K562 (cell line): Measurements from ENCODE around the gene ID1. TPM values are rescaled to one million over a fixed set of nuclear protein-coding genes. Genes with fewer than 3 reads are reported as not detected.
A peak's percentile ranks its signal among the peaks of the same experiment; 100 is the strongest.

ENCODE experiments used
- BCOR ChIP-seq: fragments of 450-650 bp; IDR thresholded peaks from 2 replicates; pipeline ENCODE4 v1.6.1; 2016
- CHD1 ChIP-seq: fragments of 200-600 bp; sonication (generic); IDR thresholded peaks from one replicate; pipeline ENCODE4 v1.6.1; 2012; ENCODE audit warnings: mild to moderate bottlenecking, moderate library complexity, low read length, inconsistent platforms
- DMBX1 ChIP-seq: fragments of 250-450 bp; sonication (Bioruptor Pico); IDR thresholded peaks from 2 replicates; pipeline ENCODE4 v1.8.0; 2022; ENCODE audit warnings: inconsistent platforms, mild to moderate bottlenecking, moderate library complexity, borderline replicate concordance
- ELF4 ChIP-seq: fragments of 450-650 bp; formaldehyde crosslinking; IDR thresholded peaks from 2 replicates; pipeline ENCODE4 v1.4.0; 2022; ENCODE audit warnings: missing genetic modification characterization
- GABPB1 ChIP-seq: sonication (generic); formaldehyde crosslinking; IDR thresholded peaks from 2 replicates; pipeline ENCODE4 v1.8.0; 2022; ENCODE audit warnings: mild to moderate bottlenecking, missing genetic modification reagents
- MEF2D ChIP-seq: conservative IDR thresholded peaks from 2 replicates; pipeline ENCODE4 v1.6.1; 2016; ENCODE audit warnings: low read depth, missing genetic modification characterization, missing compliant biosample characterization
- NFIC ChIP-seq: fragments of 450-650 bp; IDR thresholded peaks from 2 replicates; pipeline ENCODE4 v1.6.1; 2017; ENCODE audit warnings: mild to moderate bottlenecking, inconsistent platforms
- NFYB ChIP-seq: IDR thresholded peaks from 2 replicates; pipeline ENCODE4 v1.6.1; 2011; ENCODE audit warnings: mild to moderate bottlenecking, moderate library complexity; ENCODE audit not compliant: insufficient read length; ENCODE audit errors: extremely low read depth
- RNF2 ChIP-seq: sonication (generic); IDR thresholded peaks from 2 replicates; pipeline ENCODE4 v1.6.1; 2016
- SMARCA5 ChIP-seq: fragments of 450-650 bp; IDR thresholded peaks from 2 replicates; pipeline ENCODE4 v1.6.1; 2016
- SUPT5H ChIP-seq: fragments of 450-650 bp; IDR thresholded peaks from 2 replicates; pipeline ENCODE4 v1.6.1; 2016
- TCF3 ChIP-seq: sonication (generic); formaldehyde crosslinking; IDR thresholded peaks from 2 replicates; pipeline ENCODE4 v1.4.0; 2020; ENCODE audit warnings: mild to moderate bottlenecking, missing genetic modification reagents
- ZNF143 ChIP-seq: sonication (generic); formaldehyde crosslinking; IDR thresholded peaks from 2 replicates; pipeline ENCODE4 v1.9.0; 2022; ENCODE audit warnings: mild to moderate bottlenecking, missing genetic modification reagents
- ZNF232 ChIP-seq: sonication (generic); formaldehyde crosslinking; IDR thresholded peaks from 2 replicates; pipeline ENCODE4 v1.8.0; 2022; ENCODE audit warnings: mild to moderate bottlenecking, missing genetic modification reagents
- ZNF561 ChIP-seq: fragments of 450-650 bp; formaldehyde crosslinking; conservative IDR thresholded peaks from 2 replicates; pipeline ENCODE4 v1.4.0; 2020; ENCODE audit warnings: mild to moderate bottlenecking, moderate library complexity
- ZNF785 ChIP-seq: fragments of 250-450 bp; sonication (Bioruptor Pico); IDR thresholded peaks from 2 replicates; pipeline ENCODE4 v1.4.0; 2020; ENCODE audit warnings: mild to moderate bottlenecking
- polyA plus RNA-seq, 8 experiments: library from polyadenylated mRNA; depleted of rRNA in 4 of 8; stranded (reverse) in 5 of 8; unstranded in 3 of 8; fragments of >200 nt; fragmentation: Nextera tagmentation in 2 of 8; fragmentation: Illumina TruSeq in 1 of 8; extraction: Ambion mirVana in 2 of 8; extraction: Trizol in 1 of 8; gene quantifications; 2 replicates each; pipeline versions ENCODE4 v1.2.1 to v1.2.3, GENCODE V29; 2011 to 2014; ENCODE audit warnings: inconsistent platforms in 1 of 8, missing spikeins in 1 of 8
- total RNA-seq, 7 experiments: library from RNA; depleted of rRNA in 6 of 7; stranded (reverse); fragments of >200 nt in 6 of 7; fragmentation: Illumina TruSeq in 2 of 7; extraction: Trizol in 2 of 7; gene quantifications; 2 replicates each; pipeline versions ENCODE4 v1.2.1 to v1.2.3, GENCODE V29; 2011 to 2021; ENCODE audit warnings: low replicate concordance in 1 of 7
- TF ChIP-seq, protein P1 (sequence below): fragments of 200-600 bp; sonication (generic); IDR thresholded peaks from one replicate; pipeline ENCODE4 v1.6.1; 2012; ENCODE audit warnings: mild to moderate bottlenecking, low read depth, low read length, inconsistent platforms

ID1 gene
- total and polyA plus RNA-seq, 9 of the 15 experiments (the other 6 are each of a cell fraction or from before 2014, with no cell fraction given): 1.4 to 358 (median 65.0) TPM

DNA sequence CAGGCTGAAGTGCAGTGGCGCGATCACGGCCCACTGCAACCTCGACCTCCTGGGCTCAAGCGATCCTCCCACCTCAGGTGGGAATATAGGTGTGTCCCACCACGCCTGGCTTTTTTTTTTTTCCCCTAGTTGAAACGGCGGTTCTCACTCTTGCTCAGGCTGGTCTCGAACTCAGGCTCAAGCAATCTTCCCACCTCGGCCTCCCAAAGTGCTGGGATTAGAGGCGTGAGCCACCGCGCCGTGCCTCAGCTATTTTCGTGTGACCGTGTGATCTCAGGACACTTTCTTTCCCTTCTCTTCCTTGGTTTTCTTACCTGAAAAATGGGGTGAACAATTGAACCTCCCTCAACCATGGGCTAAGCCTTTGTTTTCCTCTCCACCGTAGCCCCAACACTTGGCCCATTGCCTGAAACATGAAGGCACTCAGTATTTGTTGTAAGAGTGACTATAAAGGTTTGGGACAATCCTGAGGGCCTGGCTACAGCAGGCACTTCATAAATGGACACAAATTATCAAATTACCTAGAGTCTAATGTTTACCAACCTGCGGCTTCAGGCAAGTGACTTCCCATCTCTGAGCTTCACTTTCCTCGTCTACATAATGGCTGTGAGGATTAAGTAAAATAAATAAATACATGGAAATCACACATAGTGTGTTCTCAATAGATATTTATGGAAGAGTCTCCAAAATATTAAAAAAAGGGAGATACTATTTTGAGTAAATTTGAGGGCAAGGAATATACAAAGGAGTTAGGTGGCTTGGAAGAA lies 31.4 kb upstream of the ID1 start (continued):
- TF ChIP-seq ZNF232 (CRISPR knock-in tag) (no peak), SUPT5H (peak; percentile 5; the same call in 1 of the 2 replicates), DMBX1 (CRISPR knock-in tag) (peak; percentile 21; the same call in 1 of the 2 replicates), GABPB1 (0 out of 2 replicates have a peak, but pooled peaks have one; percentile 51), NFYB (no peak), CHD1 (peak; percentile 42), ELF4 (CRISPR knock-in tag) (peak; percentile 69; the same call in 1 of the 2 replicates), SMARCA5 (peak; percentile 71; the same call in 1 of the 2 replicates), RNF2 (no peak), BCOR (peak; percentile 92), ZNF143 (no peak), TCF3 (CRISPR knock-in tag) (no peak), MEF2D (no peak), NFIC (peak; percentile 71), ZNF561 (no peak), ZNF785 (CRISPR knock-in tag) (no peak)
- TF ChIP-seq, protein P1, sequence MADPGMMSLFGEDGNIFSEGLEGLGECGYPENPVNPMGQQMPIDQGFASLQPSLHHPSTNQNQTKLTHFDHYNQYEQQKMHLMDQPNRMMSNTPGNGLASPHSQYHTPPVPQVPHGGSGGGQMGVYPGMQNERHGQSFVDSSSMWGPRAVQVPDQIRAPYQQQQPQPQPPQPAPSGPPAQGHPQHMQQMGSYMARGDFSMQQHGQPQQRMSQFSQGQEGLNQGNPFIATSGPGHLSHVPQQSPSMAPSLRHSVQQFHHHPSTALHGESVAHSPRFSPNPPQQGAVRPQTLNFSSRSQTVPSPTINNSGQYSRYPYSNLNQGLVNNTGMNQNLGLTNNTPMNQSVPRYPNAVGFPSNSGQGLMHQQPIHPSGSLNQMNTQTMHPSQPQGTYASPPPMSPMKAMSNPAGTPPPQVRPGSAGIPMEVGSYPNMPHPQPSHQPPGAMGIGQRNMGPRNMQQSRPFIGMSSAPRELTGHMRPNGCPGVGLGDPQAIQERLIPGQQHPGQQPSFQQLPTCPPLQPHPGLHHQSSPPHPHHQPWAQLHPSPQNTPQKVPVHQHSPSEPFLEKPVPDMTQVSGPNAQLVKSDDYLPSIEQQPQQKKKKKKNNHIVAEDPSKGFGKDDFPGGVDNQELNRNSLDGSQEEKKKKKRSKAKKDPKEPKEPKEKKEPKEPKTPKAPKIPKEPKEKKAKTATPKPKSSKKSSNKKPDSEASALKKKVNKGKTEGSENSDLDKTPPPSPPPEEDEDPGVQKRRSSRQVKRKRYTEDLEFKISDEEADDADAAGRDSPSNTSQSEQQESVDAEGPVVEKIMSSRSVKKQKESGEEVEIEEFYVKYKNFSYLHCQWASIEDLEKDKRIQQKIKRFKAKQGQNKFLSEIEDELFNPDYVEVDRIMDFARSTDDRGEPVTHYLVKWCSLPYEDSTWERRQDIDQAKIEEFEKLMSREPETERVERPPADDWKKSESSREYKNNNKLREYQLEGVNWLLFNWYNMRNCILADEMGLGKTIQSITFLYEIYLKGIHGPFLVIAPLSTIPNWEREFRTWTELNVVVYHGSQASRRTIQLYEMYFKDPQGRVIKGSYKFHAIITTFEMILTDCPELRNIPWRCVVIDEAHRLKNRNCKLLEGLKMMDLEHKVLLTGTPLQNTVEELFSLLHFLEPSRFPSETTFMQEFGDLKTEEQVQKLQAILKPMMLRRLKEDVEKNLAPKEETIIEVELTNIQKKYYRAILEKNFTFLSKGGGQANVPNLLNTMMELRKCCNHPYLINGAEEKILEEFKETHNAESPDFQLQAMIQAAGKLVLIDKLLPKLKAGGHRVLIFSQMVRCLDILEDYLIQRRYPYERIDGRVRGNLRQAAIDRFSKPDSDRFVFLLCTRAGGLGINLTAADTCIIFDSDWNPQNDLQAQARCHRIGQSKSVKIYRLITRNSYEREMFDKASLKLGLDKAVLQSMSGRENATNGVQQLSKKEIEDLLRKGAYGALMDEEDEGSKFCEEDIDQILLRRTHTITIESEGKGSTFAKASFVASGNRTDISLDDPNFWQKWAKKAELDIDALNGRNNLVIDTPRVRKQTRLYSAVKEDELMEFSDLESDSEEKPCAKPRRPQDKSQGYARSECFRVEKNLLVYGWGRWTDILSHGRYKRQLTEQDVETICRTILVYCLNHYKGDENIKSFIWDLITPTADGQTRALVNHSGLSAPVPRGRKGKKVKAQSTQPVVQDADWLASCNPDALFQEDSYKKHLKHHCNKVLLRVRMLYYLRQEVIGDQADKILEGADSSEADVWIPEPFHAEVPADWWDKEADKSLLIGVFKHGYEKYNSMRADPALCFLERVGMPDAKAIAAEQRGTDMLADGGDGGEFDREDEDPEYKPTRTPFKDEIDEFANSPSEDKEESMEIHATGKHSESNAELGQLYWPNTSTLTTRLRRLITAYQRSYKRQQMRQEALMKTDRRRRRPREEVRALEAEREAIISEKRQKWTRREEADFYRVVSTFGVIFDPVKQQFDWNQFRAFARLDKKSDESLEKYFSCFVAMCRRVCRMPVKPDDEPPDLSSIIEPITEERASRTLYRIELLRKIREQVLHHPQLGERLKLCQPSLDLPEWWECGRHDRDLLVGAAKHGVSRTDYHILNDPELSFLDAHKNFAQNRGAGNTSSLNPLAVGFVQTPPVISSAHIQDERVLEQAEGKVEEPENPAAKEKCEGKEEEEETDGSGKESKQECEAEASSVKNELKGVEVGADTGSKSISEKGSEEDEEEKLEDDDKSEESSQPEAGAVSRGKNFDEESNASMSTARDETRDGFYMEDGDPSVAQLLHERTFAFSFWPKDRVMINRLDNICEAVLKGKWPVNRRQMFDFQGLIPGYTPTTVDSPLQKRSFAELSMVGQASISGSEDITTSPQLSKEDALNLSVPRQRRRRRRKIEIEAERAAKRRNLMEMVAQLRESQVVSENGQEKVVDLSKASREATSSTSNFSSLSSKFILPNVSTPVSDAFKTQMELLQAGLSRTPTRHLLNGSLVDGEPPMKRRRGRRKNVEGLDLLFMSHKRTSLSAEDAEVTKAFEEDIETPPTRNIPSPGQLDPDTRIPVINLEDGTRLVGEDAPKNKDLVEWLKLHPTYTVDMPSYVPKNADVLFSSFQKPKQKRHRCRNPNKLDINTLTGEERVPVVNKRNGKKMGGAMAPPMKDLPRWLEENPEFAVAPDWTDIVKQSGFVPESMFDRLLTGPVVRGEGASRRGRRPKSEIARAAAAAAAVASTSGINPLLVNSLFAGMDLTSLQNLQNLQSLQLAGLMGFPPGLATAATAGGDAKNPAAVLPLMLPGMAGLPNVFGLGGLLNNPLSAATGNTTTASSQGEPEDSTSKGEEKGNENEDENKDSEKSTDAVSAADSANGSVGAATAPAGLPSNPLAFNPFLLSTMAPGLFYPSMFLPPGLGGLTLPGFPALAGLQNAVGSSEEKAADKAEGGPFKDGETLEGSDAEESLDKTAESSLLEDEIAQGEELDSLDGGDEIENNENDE: no peak
